Measurements from ENCODE around the gene ADAMTSL1.

- no peak for TF ChIP-seq CTCF (IDR thresholded peaks at IDR 0.05; ENCODE audit: insufficient read depth, low read length, poor library complexity, severe bottlenecking)
- TF ChIP-seq EZH2phosphoT487 (conservative IDR thresholded peaks at IDR 0.05; ENCODE audit: low read length): no peak
Measured at GRCh38 chr9:18786196-18786595, 312.2 kb downstream of the ADAMTSL1 start.

Measured in SU-DHL-6 (cell line).